ENCODE results near the gene GRHPR.

Gene GRHPR

DNA sequence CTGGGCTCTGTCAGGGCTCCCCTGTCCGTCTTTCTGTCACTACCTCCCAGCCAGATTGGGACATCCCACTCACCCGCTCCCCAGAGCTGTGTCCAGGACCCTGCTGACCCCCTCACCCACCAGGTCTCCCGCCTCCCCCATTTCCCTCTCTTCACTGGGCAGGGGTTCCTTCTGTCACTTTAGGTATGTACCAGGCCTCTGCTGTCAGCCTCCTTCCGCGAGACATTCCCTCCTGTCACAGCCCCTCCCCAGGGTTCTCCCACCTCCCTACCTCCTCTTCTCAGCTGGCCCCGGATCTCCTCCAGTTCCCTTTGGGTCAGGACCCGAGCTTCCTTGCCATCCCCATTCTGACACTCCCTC is 63.7 kb downstream of the GRHPR start:
- no peak for DNase-seq

Measured in GOT3 (cell line).